K562 (cell line): ENCODE results near the gene THAP6. TPM values are rescaled to one million over a fixed set of nuclear protein-coding genes. Genes with fewer than 3 reads are reported as not detected.
A peak's percentile ranks its signal among the peaks of the same experiment; 100 is the strongest.

Experiments
- ATAC-seq: fragments of 200-7000 bp; cut with Tn5 transposase; 3 replicates; pipeline ENCODE4 v1.9.1; 2020; ENCODE audit warnings: moderate library complexity
- BruUV-seq: library from RNA; stranded (reverse); fragments of 400-500 nt; replicated peaks from 2 replicates; lab custom pipeline; 2021; lab: Mats Ljungman, UMichigan
- CTCF ChIA-PET: fragments of 300-600 bp; formaldehyde crosslinking; extraction: SDS; loops from one replicate; lab custom pipeline; 2021; ENCODE audit warnings: low intra/inter-chr PET ratio; lab: Yijun Ruan, JAX
- POLR2A ChIA-PET: fragments of 300-600, 350-650 bp; sonication (Branson Sonifier 250); formaldehyde crosslinking; extraction: SDS; loops from one replicate; lab custom pipeline; 2021; ENCODE audit warnings: antibody characterized with exemption, inconsistent platforms; lab: Yijun Ruan, JAX
- DNase-seq, 4 experiments: peaks; one replicate each; pipeline versions ENCODE4 v3.0.0 to v3.0.0-alpha.2; 2011 to 2018; ENCODE audit warnings: low spot score in 3 of 4, mixed read lengths in 3 of 4; ENCODE audit errors: extremely low read depth in 1 of 4
- FAIRE-seq: peaks from 2 replicates; lab custom pipeline; 2011; peaks lifted over from hg19 to GRCh38; lab: Jason Lieb, UNC
- H2AFZ ChIP-seq: 2 replicates; pipeline ENCODE4 v1.6.0; 2011; ENCODE audit warnings: low read depth, low read length, control low read depth, inconsistent platforms
- H3K27ac ChIP-seq: fragments of 200-600 bp; 3 replicates; pipeline ENCODE4 v1.8.0; 2011; ENCODE audit warnings: low read depth, mild to moderate bottlenecking, control low read depth, inconsistent platforms, low read length, moderate library complexity, mixed read lengths; ENCODE audit errors: extremely low read depth
- H3K27me3 ChIP-seq, 2 experiments: fragments of 300-600 bp in 1 of 2; 2 replicates in 1 of 2; 3 replicates in 1 of 2; pipeline versions ENCODE4 v1.6.0 to v1.8.0; 2011; ENCODE audit warnings: inconsistent platforms in 2 of 2, low read length in 2 of 2, mild to moderate bottlenecking in 1 of 2, mixed read lengths in 1 of 2, moderate library complexity in 1 of 2; ENCODE audit not compliant: control insufficient read depth in 2 of 2, insufficient read depth in 2 of 2
- H3K36me3 ChIP-seq: fragments of 300-600 bp; 3 replicates; pipeline ENCODE4 v1.8.0; 2011; ENCODE audit warnings: mild to moderate bottlenecking, low read length, inconsistent platforms; ENCODE audit not compliant: control insufficient read depth, insufficient read depth
- H3K4me1 ChIP-seq, 2 experiments: fragments of 200-600 bp in 1 of 2; replicated peaks in 1 of 2; 2 replicates in 1 of 2; 3 replicates in 1 of 2; pipeline versions ENCODE4 v1.5.1 to v1.8.0; 2011; ENCODE audit warnings: inconsistent platforms in 2 of 2, low read length in 2 of 2, mild to moderate bottlenecking in 1 of 2, mixed read lengths in 1 of 2, moderate library complexity in 1 of 2; ENCODE audit not compliant: control insufficient read depth in 2 of 2, insufficient read depth in 2 of 2
- H3K4me2 ChIP-seq: 2 replicates; pipeline ENCODE4 v1.6.1; 2011; ENCODE audit warnings: low read length, control low read depth, inconsistent platforms, mixed read lengths; ENCODE audit not compliant: insufficient read depth
- H3K4me3 ChIP-seq: fragments of 200-600 bp; sonication (generic), shearing (Covaris generic); 2 replicates; pipeline ENCODE4 v1.5.1; 2016; ENCODE audit warnings: control low read depth, inconsistent platforms
- H3K79me2 ChIP-seq: fragments of 200-600 bp; 3 replicates; pipeline ENCODE4 v1.8.0; 2011; ENCODE audit warnings: low read length, inconsistent platforms; ENCODE audit not compliant: control insufficient read depth, insufficient read depth
- H3K9ac ChIP-seq, 2 experiments: 2 replicates each; pipeline versions ENCODE4 v1.6.0 to v1.6.1; 2011; ENCODE audit warnings: low read depth in 2 of 2, low read length in 2 of 2, control low read depth in 1 of 2, inconsistent platforms in 1 of 2, mild to moderate bottlenecking in 1 of 2, mixed read lengths in 1 of 2; ENCODE audit not compliant: insufficient read depth in 1 of 2
- H3K9me1 ChIP-seq: one replicate; pipeline ENCODE4 v1.6.0; 2011; ENCODE audit warnings: inconsistent platforms, mild to moderate bottlenecking, low read length, moderate library complexity; ENCODE audit not compliant: control insufficient read depth, insufficient read depth
- H3K9me3 ChIP-seq: replicated peaks from 2 replicates; pipeline ENCODE4 v1.5.1; 2011; ENCODE audit warnings: low read depth, low read length, inconsistent platforms; ENCODE audit not compliant: control insufficient read depth, insufficient read depth
- H4K20me1 ChIP-seq: replicated peaks from 2 replicates; pipeline ENCODE4 v1.6.1; 2011; ENCODE audit warnings: low read length, inconsistent platforms, mixed read lengths; ENCODE audit not compliant: control insufficient read depth, insufficient read depth
- POLR3A ChIP-seq: IDR thresholded peaks from 2 replicates; pipeline ENCODE4 v1.6.1; 2011; ENCODE audit warnings: borderline replicate concordance, mild to moderate bottlenecking, moderate library complexity; ENCODE audit not compliant: insufficient read length, insufficient read depth; ENCODE audit errors: extremely low read depth
- SAFB ChIP-seq: fragments of 200-400 bp; formaldehyde crosslinking; IDR thresholded peaks from 2 replicates; pipeline ENCODE4 v1.6.1; 2017; ENCODE audit warnings: low read depth, low read length, borderline replicate concordance
- SREBF1 ChIP-seq: fragments of 150-350 bp; IDR thresholded peaks from 2 replicates; pipeline ENCODE4 v1.6.1; 2014; ENCODE audit warnings: antibody characterized with exemption, low read depth, low read length, borderline replicate concordance
- TCF7 ChIP-seq: sonication (generic); IDR thresholded peaks from 2 replicates; pipeline ENCODE4 v1.6.1; 2016; ENCODE audit warnings: antibody characterized with exemption, borderline replicate concordance
- ZKSCAN8 ChIP-seq: fragments of 200-800 bp; sonication (Bioruptor generic); IDR thresholded peaks from 2 replicates; pipeline ENCODE4 v1.6.1; 2016; ENCODE audit warnings: missing genetic modification characterization, missing compliant biosample characterization
- ZNF583 ChIP-seq: fragments of 250-450 bp; sonication (Bioruptor Pico); IDR thresholded peaks from 2 replicates; pipeline ENCODE4 v1.4.0; 2020
- WGBS: fragments of 100-300 bp; shearing (Covaris generic); methylation state at CpG from one replicate; pipeline ENCODE4 v1.1.6; 2016; ENCODE audit warnings: low coverage, mixed read lengths; ENCODE audit not compliant: insufficient coverage; ENCODE audit errors: missing lambda C conversion rate; 5-methylcytosine and 5-hydroxymethylcytosine counted together
- in situ Hi-C: fragments of 300-500 bp; cut with MboI; formaldehyde crosslinking; loops from 4 replicates; pipeline ENCODE4 v1.15.0; 2018; ENCODE audit warnings: inconsistent platforms, mixed read lengths
- intact Hi-C: fragments of 100-400 bp; cut with micrococcal nuclease; formaldehyde crosslinking; loops from 2 replicates; pipeline ENCODE4 v1.14.2; 2022
- polyA plus RNA-seq, 8 experiments: library from polyadenylated mRNA; depleted of rRNA in 4 of 8; stranded (reverse) in 5 of 8; unstranded in 3 of 8; fragments of >200 nt; fragmentation: Nextera tagmentation in 2 of 8; fragmentation: Illumina TruSeq in 1 of 8; extraction: Ambion mirVana in 2 of 8; extraction: Trizol in 1 of 8; gene quantifications; 2 replicates each; pipeline versions ENCODE4 v1.2.1 to v1.2.3, GENCODE V29; 2011 to 2014; ENCODE audit warnings: inconsistent platforms in 1 of 8, missing spikeins in 1 of 8
- total RNA-seq, 7 experiments: library from RNA; depleted of rRNA in 6 of 7; stranded (reverse); fragments of >200 nt in 6 of 7; fragmentation: Illumina TruSeq in 2 of 7; extraction: Trizol in 2 of 7; gene quantifications; 2 replicates each; pipeline versions ENCODE4 v1.2.1 to v1.2.3, GENCODE V29; 2011 to 2021; ENCODE audit warnings: low replicate concordance in 1 of 7

THAP6 gene
- total and polyA plus RNA-seq, 9 of the 15 experiments (the other 6 are each of a cell fraction or from before 2014, with no cell fraction given), result 8.9 to 30.4 (median 17.3) TPM

DNA sequence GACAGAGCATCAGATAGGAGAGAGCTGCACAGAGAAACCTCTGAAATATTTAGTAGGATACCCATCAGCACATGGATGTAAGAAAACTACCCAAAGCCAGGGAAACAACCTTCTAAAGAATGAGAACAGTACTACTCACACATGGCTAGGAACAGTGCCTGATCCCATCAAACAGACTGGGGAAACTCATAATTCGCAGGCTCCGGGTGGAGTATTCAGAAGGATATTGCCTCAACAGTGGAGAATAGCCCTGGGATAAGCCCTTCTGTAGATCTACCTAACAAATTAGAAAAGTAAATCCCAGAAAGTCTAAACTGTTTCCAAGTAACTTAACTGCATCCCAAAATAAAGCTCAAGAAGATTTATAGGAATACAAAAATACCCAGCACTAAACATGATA, 17.9 kb upstream of the THAP6 start:
- no peaks in the 10 kb centered on the region for H3K27me3 ChIP-seq
- intact Hi-C loops, result no loop called here
- peaks cover 0 to 3% of the 10 kb centered on the region in 2 experiments; a peak in 1 of 5 replicates for H3K4me1 ChIP-seq
- peaks cover 48% of the 10 kb centered on the region for H3K79me2 ChIP-seq
- DNase-seq, result no peak
- no peak overlapping the region for H3K27ac ChIP-seq
- peak; percentile 40 for ATAC-seq
- in situ Hi-C loops, result no loop called here
- no peak overlapping the region for H2AFZ ChIP-seq
- no peaks in the 10 kb centered on the region; the same call in 1 of the 2 replicates for H3K9me3 ChIP-seq
- FAIRE-seq, result no peak
- H3K4me3 ChIP-seq, result no peak overlapping the region
- no TSS peak for BruUV-seq
- POLR2A ChIA-PET, result interaction anchor here (1.0 to 2.0 kb wide), 3 partner anchors 8 to 17 kb away, joined by 3 to 7 read pairs (median 6); no protein-coding TSS in a partner anchor
- H3K4me2 ChIP-seq, result no peak overlapping the region
- TF ChIP-seq SAFB, result no peak
- TF ChIP-seq SREBF1, result no peak
- TF ChIP-seq ZKSCAN8 (CRISPR knock-in tag), result no peak
- TF ChIP-seq TCF7, result no peak
- TF ChIP-seq ZNF583 (CRISPR knock-in tag), result no peak
- no peak for TF ChIP-seq POLR3A
- CTCF ChIA-PET, result no interaction called here
- H3K9ac ChIP-seq, result no peak overlapping the region
- H3K9me1 ChIP-seq, result no peaks in the 10 kb centered on the region
- H3K36me3 ChIP-seq, result peaks cover 64% of the 10 kb centered on the region
- WGBS, result 92% methylated on average over 2 of the region's 2 CpGs
- H4K20me1 ChIP-seq, result no peaks in the 10 kb centered on the region
